ENCODE measurements around the gene MUC2. TPM values are rescaled to one million over a fixed set of nuclear protein-coding genes. Genes with fewer than 3 reads are reported as not detected.

MUC2 gene
- total and polyA plus RNA-seq, 9 of the 15 experiments (the other 6 are each of a cell fraction or from before 2014, with no cell fraction given) = under 0.01 to 0.18 TPM; not detected in 7

- CTCF ChIA-PET (ENCODE audit: low intra/inter-chr PET ratio) = no interaction called here
- no TSS peak for BruUV-seq (replicated peaks)
- no peak overlapping the region for H3K27ac ChIP-seq (ENCODE audit: extremely low read depth, low read depth, low read length)
- in situ Hi-C loops (cut with MboI) (no loop called here), intact Hi-C loops (cut with micrococcal nuclease) (loop anchor here (10.0 kb wide), 1 partner anchor 465 kb away; the partner anchor contains the start of gene DUSP8)
- no peaks in the 10 kb centered on the region for H3K36me3 ChIP-seq (ENCODE audit: control insufficient read depth, insufficient read depth, low read length)
- peaks cover 0 to 25% of the 10 kb centered on the region in 2 experiments; a peak in 2 of 5 replicates for H3K27me3 ChIP-seq (ENCODE audit: control insufficient read depth in 2 of 2, insufficient read depth in 2 of 2, low read length in 2 of 2)
- H2AFZ ChIP-seq (ENCODE audit: low read depth, low read length) = no peak overlapping the region
- H3K9me3 ChIP-seq (replicated peaks; ENCODE audit: control insufficient read depth, insufficient read depth, low read depth, low read length) = no peaks in the 10 kb centered on the region
- H3K4me3 ChIP-seq = no peak overlapping the region
- H3K79me2 ChIP-seq (ENCODE audit: control insufficient read depth, insufficient read depth, low read length) = no peaks in the 10 kb centered on the region
- no peaks in the 10 kb centered on the region for H4K20me1 ChIP-seq (replicated peaks; ENCODE audit: control insufficient read depth, insufficient read depth, low read length)
- no peak overlapping the region for H3K4me2 ChIP-seq (ENCODE audit: insufficient read depth, low read length)
- H3K4me1 ChIP-seq (replicated peaks in 1 of 2; ENCODE audit: control insufficient read depth in 2 of 2, insufficient read depth in 2 of 2, low read length in 2 of 2) = peaks cover 0 to 26% of the 10 kb centered on the region in 2 experiments; a peak in 1 of 5 replicates
- ATAC-seq (no peak), FAIRE-seq (no peak), DNase-seq (ENCODE audit: extremely low read depth in 1 of 4, low spot score in 3 of 4) (no peak)
- TF ChIP-seq, protein P1, sequence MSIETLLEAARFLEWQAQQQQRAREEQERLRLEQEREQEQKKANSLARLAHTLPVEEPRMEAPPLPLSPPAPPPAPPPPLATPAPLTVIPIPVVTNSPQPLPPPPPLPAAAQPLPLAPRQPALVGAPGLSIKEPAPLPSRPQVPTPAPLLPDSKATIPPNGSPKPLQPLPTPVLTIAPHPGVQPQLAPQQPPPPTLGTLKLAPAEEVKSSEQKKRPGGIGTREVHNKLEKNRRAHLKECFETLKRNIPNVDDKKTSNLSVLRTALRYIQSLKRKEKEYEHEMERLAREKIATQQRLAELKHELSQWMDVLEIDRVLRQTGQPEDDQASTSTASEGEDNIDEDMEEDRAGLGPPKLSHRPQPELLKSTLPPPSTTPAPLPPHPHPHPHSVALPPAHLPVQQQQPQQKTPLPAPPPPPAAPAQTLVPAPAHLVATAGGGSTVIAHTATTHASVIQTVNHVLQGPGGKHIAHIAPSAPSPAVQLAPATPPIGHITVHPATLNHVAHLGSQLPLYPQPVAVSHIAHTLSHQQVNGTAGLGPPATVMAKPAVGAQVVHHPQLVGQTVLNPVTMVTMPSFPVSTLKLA (conservative IDR thresholded peaks at IDR 0.05) = no peak
- TF ChIP-seq FOXK2 (conservative IDR thresholded peaks at IDR 0.05 in 1 of 2, IDR thresholded peaks at IDR 0.05 in 1 of 2; ENCODE audit: low read depth in 2 of 2) = no peak
- TF ChIP-seq ZNF639 (CRISPR knock-in tag; conservative IDR thresholded peaks at IDR 0.05 in 1 of 2, IDR thresholded peaks at IDR 0.05 in 1 of 2) = no peak
- TF ChIP-seq SRSF7 (optimal IDR thresholded peaks at IDR 0.05; ENCODE audit: low read depth, low read length) = no peak
- TF ChIP-seq SAFB (IDR thresholded peaks at IDR 0.05; ENCODE audit: borderline replicate concordance, low read depth, low read length) = no peak
- TF ChIP-seq PHB2 (IDR thresholded peaks at IDR 0.05; ENCODE audit: low read depth) = no peak
- TF ChIP-seq PPARD (CRISPR knock-in tag; IDR thresholded peaks at IDR 0.05) = no peak
- H3K9me1 ChIP-seq (ENCODE audit: control insufficient read depth, insufficient read depth, low read length) = no peaks in the 10 kb centered on the region
- WGBS (ENCODE audit: insufficient coverage, low coverage, missing lambda C conversion rate) = 5% methylated on average over 30 of the region's 39 CpGs
- POLR2A ChIA-PET = no interaction called here
- H3K9ac ChIP-seq (ENCODE audit: insufficient read depth in 1 of 2, low read depth in 2 of 2, low read length in 2 of 2) = no peak overlapping the region
These were observed 35.4 kb downstream of the MUC2 start for GRCh38 chr11:1109918-1110705.
